Retina (tissue), 1 donor: ENCODE data around the gene SNAI1.

ENCODE experiments used
- DNase-seq: peaks from one replicate; pipeline ENCODE4 v3.0.0-alpha.2; 2016

SNAI1 gene

GRCh38 chr20:50038169-50038568 lies 55.4 kb downstream of the SNAI1 start:
- no peak for DNase-seq
